Stimulated activated effector memory CD8-positive, alpha-beta T cell treated with anti-CD3 and anti-CD28 coated beads, Interleukin-12 subunit alpha, Interleukin-12 subunit beta, amount 100 ng/mL, for 72 hours (primary cell): Measurements from ENCODE around the gene VWF.
A peak's percentile ranks its signal among the peaks of the same experiment; 100 is the strongest.
"Not testable (repeated sequence)": the region's sequence is repeated elsewhere in the genome, so short reads cannot be mapped to it uniquely, and the experiment has no call there.

ENCODE experiments used
- ATAC-seq: fragments of 150-1000 bp; cut with Tn5 transposase; 2 replicates; pipeline ENCODE4 v1.10.0; 2021
- DNase-seq, 2 donors: peaks; one replicate each; pipeline ENCODE4 v3.0.0; 2021 to 2022; ENCODE audit warnings: low spot score in 2 of 2
- H3K27ac Mint-ChIP-seq: one replicate; pipeline ENCODE4 v1.8.0; 2022; ENCODE audit warnings: mild to moderate bottlenecking, mixed read lengths
- H3K36me3 Mint-ChIP-seq: one replicate; pipeline ENCODE4 v1.8.0; 2022; ENCODE audit warnings: mild to moderate bottlenecking, mixed read lengths
- H3K4me1 Mint-ChIP-seq: one replicate; pipeline ENCODE4 v1.8.0; 2022; ENCODE audit warnings: mixed read lengths
- H3K4me3 Mint-ChIP-seq: one replicate; pipeline ENCODE4 v1.8.0; 2022; ENCODE audit warnings: mild to moderate bottlenecking, mixed read lengths
- H3K9me3 Mint-ChIP-seq: one replicate; pipeline ENCODE4 v1.8.0; 2022; ENCODE audit warnings: mixed read lengths

The VWF gene

GRCh38 chr12:6124411-6125309 lies at the start of gene VWF:
Gene VWF, minus strand, starts transcription at chr12:6124670. Its CDS starts 1,474 bp downstream, at chr12:6123196.
- H3K4me1 Mint-ChIP-seq: no peaks in the 10 kb centered on the region
- ATAC-seq (peak; percentile 45), DNase-seq (no peak)
- no peaks in the 10 kb centered on the region for H3K36me3 Mint-ChIP-seq
- H3K9me3 Mint-ChIP-seq: no peaks in the 10 kb centered on the region
- H3K27ac Mint-ChIP-seq: no peak within 1 kb of the TSS
- H3K4me3 Mint-ChIP-seq: no peak within 1 kb of the TSS

- Mint-ChIP-seq H3K36me3 (peaks cover 1% of the 10 kb centered on the region), H3K4me1 (peaks cover 10% of the 10 kb centered on the region), H3K9me3 (no peaks in the 10 kb centered on the region), H3K27ac (peak overlapping the region; percentile 30), H3K4me3 (no peak overlapping the region)
- no peak for ATAC-seq
- no peak for DNase-seq
Measured at GRCh38 chr12:6172862-6173261, 48.4 kb upstream of the VWF start.

- Mint-ChIP-seq H3K4me1 (peaks cover 18% of the 10 kb centered on the region), H3K4me3 (no peak overlapping the region), H3K36me3 (peaks cover 6% of the 10 kb centered on the region), H3K27ac (no peak overlapping the region), H3K9me3 (no peaks in the 10 kb centered on the region)
- no peak for DNase-seq
- ATAC-seq: no peak
Measured at GRCh38 chr12:6172086-6172485, 47.6 kb upstream of the VWF start.

- no peak for DNase-seq
- no peak for ATAC-seq
- Mint-ChIP-seq H3K4me1 (peaks cover 24% of the 10 kb centered on the region), H3K9me3 (no peaks in the 10 kb centered on the region), H3K27ac (no peak overlapping the region), H3K36me3 (peaks cover 6% of the 10 kb centered on the region), H3K4me3 (no peak overlapping the region)
Measured at GRCh38 chr12:6171409-6172015, 47.0 kb upstream of the VWF start.

GRCh38 chr12:6167327-6168280 lies 43.1 kb upstream of the VWF start:
- H3K4me1 Mint-ChIP-seq: peaks cover 24% of the 10 kb centered on the region

GRCh38 chr12:6166808-6167207 lies 42.3 kb upstream of the VWF start:
- peaks cover 24% of the 10 kb centered on the region for H3K4me1 Mint-ChIP-seq
- no peaks in the 10 kb centered on the region for H3K9me3 Mint-ChIP-seq
- DNase-seq (no peak), ATAC-seq (no peak)
- H3K4me3 Mint-ChIP-seq: peak overlapping the region; percentile 56
- peaks cover 6% of the 10 kb centered on the region for H3K36me3 Mint-ChIP-seq
- peak overlapping the region; percentile 94 for H3K27ac Mint-ChIP-seq

More at GRCh38 chr12:6167327-6168280, 43.1 kb upstream of the VWF start:
- Mint-ChIP-seq H3K4me3 (peak overlapping the region; percentile 56), H3K27ac (peak overlapping the region; percentile 94), H3K9me3 (no peaks in the 10 kb centered on the region), H3K36me3 (peaks cover 6% of the 10 kb centered on the region)
- DNase-seq (peak; percentile 52 to 70), ATAC-seq (peak; percentile 95)

- Mint-ChIP-seq H3K27ac (no peak overlapping the region), H3K36me3 (peaks cover 6% of the 10 kb centered on the region), H3K4me1 (peaks cover 24% of the 10 kb centered on the region), H3K9me3 (no peaks in the 10 kb centered on the region), H3K4me3 (no peak overlapping the region)
- DNase-seq: no peak
- ATAC-seq: no peak
Measured at GRCh38 chr12:6165395-6165794, 40.9 kb upstream of the VWF start.

- Mint-ChIP-seq H3K27ac (no peak overlapping the region), H3K9me3 (no peaks in the 10 kb centered on the region), H3K4me3 (no peak overlapping the region), H3K4me1 (peaks cover 21% of the 10 kb centered on the region), H3K36me3 (peaks cover 6% of the 10 kb centered on the region)
- DNase-seq (no peak), ATAC-seq (no peak)
Measured at GRCh38 chr12:6163416-6164060, 39.1 kb upstream of the VWF start.

GRCh38 chr12:6161124-6161882 lies 36.8 kb upstream of the VWF start:
- Mint-ChIP-seq H3K36me3 (no peaks in the 10 kb centered on the region), H3K27ac (no peak overlapping the region), H3K9me3 (no peaks in the 10 kb centered on the region), H3K4me1 (no peaks in the 10 kb centered on the region), H3K4me3 (no peak overlapping the region)
- DNase-seq (no peak), ATAC-seq (no peak)

GRCh38 chr12:6160049-6160649 lies 35.7 kb upstream of the VWF start:
- not testable (repeated sequence) for H3K9me3 Mint-ChIP-seq

GRCh38 chr12:6159166-6160011 lies 34.9 kb upstream of the VWF start:
- H3K4me3 Mint-ChIP-seq, H3K36me3 Mint-ChIP-seq, H3K9me3 Mint-ChIP-seq, H3K4me1 Mint-ChIP-seq, H3K27ac Mint-ChIP-seq, ATAC-seq, DNase-seq: not testable (repeated sequence)

More at GRCh38 chr12:6160049-6160649, 35.7 kb upstream of the VWF start:
- not testable (repeated sequence) for H3K4me1 Mint-ChIP-seq, H3K36me3 Mint-ChIP-seq, H3K27ac Mint-ChIP-seq, ATAC-seq, H3K4me3 Mint-ChIP-seq, DNase-seq

- Mint-ChIP-seq H3K27ac (no peak overlapping the region), H3K4me1 (no peaks in the 10 kb centered on the region), H3K4me3 (no peak overlapping the region), H3K36me3 (no peaks in the 10 kb centered on the region), H3K9me3 (no peaks in the 10 kb centered on the region)
- DNase-seq (no peak), ATAC-seq (no peak)
Measured at GRCh38 chr12:6158749-6159148, 34.3 kb upstream of the VWF start.

GRCh38 chr12:6158255-6158654 lies 33.8 kb upstream of the VWF start:
- ATAC-seq: no peak
- Mint-ChIP-seq H3K27ac (no peak overlapping the region), H3K9me3 (no peaks in the 10 kb centered on the region), H3K4me3 (no peak overlapping the region), H3K4me1 (no peaks in the 10 kb centered on the region), H3K36me3 (no peaks in the 10 kb centered on the region)
- DNase-seq: no peak
